Medulla oblongata (tissue), 1 donor: ENCODE results near the gene CYP26C1.

ENCODE experiments used
- DNase-seq: peaks from one replicate; pipeline ENCODE4 v3.0.0-alpha.2; 2015; ENCODE audit errors: extremely low spot score

Gene CYP26C1

GRCh38 chr10:93063977-93064660 is 3.5 kb downstream of the CYP26C1 start:
- DNase-seq: no peak

- no peak for DNase-seq
Measured at GRCh38 chr10:93064874-93065660, 4.5 kb downstream of the CYP26C1 start.

GRCh38 chr10:93065675-93066543 is 5.3 kb downstream of the CYP26C1 start:
- DNase-seq: no peak

GRCh38 chr10:93066544-93066913 is 5.9 kb downstream of the CYP26C1 start:
- DNase-seq: no peak

- DNase-seq: no peak
Measured at GRCh38 chr10:93067443-93068365, 7.1 kb downstream of the CYP26C1 start.

DNA sequence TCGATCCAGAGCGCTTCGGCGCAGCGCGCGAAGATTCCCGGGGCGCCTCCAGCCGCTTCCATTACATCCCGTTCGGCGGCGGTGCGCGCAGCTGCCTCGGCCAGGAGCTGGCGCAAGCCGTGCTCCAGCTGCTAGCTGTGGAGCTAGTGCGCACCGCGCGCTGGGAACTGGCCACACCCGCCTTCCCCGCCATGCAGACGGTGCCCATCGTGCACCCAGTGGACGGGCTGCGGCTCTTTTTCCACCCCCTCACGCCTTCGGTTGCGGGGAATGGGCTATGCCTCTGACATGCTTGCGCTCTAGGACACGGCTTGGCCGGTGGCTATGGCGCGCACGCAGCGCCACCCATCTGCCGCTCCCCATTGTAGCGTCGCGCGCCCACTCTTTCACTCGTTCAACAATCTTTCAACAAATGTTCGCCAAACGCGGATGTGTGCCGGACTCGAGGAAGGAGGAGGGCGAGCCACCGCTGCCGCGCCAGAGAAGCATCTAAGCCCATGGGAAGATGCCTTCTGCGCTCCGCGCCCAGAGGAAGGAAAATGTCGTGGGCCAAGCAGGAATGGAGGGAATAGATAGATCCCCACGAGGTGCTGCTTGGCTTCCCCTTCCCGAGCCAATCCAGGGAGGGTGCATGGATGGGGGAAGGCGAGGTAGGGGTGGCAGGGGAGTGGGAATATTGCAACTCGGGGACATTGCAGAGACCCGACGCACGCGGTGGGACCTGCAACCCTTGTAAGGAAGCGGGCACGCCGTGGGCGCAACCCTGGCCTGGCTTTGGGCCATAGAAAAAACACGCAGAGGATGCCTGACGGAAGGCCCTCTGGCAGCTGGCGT is 8.0 kb downstream of the CYP26C1 start:
- no peak for DNase-seq

- DNase-seq: no peak
Measured at GRCh38 chr10:93069245-93069561, 8.6 kb downstream of the CYP26C1 start.

- no peak for DNase-seq
Measured at GRCh38 chr10:93070378-93071176, 10.0 kb downstream of the CYP26C1 start.

- no peak for DNase-seq
Measured at GRCh38 chr10:93071177-93071472, 10.5 kb downstream of the CYP26C1 start.

DNA sequence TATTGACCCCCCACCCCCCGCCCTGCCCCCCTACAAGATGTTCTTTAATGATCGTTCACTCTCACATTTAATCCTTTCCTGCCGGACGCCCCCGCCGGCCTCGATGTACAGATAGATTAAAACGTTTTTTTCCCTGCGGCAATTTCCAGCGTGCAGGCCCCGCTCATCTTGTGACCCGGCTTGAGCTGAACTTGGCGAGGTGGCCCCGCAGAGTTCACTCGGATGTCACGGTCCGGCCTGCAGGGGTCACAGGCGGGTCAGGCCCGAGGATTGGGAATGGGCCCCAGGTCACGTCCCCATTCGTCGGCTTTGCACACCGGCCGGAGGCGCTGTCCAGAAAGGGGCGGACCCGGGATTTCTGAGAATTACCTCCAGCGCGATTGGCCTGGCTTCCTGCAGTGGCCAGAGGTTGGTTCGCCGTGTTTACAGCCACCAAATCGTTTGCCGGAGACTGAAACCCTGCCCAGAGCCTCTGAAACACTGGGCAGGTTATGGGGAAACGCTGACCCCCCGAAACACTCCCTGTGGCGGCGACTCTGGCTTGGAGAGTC is 11.2 kb downstream of the CYP26C1 start:
- no peak for DNase-seq

- no peak for DNase-seq
Measured at GRCh38 chr10:93072225-93072712, 11.7 kb downstream of the CYP26C1 start.

- no peak for DNase-seq
Measured at GRCh38 chr10:93072713-93073538, 12.3 kb downstream of the CYP26C1 start.

GRCh38 chr10:93073539-93074146 is 13.0 kb downstream of the CYP26C1 start, which contains the start of gene CYP26A1:
CYP26A1 (plus strand) TSS chr10:93073893; CDS start chr10:93073935, 42 bp downstream.
- no peak for DNase-seq

DNA sequence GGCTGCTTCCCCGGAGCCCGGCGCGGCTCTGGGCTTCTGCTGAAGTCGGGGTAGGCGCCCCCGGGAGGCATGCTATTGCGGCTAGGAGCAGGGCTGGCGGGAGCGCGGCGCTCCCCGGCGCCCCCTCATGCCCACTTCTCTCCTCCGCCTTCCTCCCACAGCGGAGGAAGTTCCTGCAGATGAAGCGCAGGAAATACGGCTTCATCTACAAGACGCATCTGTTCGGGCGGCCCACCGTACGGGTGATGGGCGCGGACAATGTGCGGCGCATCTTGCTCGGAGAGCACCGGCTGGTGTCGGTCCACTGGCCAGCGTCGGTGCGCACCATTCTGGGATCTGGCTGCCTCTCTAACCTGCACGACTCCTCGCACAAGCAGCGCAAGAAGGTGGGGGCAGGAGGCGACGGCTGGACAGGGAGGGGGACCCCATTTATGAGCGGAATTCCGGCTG is 13.6 kb downstream of the CYP26C1 start:
- DNase-seq: no peak

- DNase-seq: no peak
Measured at GRCh38 chr10:93074597-93075368, 14.2 kb downstream of the CYP26C1 start.

DNA sequence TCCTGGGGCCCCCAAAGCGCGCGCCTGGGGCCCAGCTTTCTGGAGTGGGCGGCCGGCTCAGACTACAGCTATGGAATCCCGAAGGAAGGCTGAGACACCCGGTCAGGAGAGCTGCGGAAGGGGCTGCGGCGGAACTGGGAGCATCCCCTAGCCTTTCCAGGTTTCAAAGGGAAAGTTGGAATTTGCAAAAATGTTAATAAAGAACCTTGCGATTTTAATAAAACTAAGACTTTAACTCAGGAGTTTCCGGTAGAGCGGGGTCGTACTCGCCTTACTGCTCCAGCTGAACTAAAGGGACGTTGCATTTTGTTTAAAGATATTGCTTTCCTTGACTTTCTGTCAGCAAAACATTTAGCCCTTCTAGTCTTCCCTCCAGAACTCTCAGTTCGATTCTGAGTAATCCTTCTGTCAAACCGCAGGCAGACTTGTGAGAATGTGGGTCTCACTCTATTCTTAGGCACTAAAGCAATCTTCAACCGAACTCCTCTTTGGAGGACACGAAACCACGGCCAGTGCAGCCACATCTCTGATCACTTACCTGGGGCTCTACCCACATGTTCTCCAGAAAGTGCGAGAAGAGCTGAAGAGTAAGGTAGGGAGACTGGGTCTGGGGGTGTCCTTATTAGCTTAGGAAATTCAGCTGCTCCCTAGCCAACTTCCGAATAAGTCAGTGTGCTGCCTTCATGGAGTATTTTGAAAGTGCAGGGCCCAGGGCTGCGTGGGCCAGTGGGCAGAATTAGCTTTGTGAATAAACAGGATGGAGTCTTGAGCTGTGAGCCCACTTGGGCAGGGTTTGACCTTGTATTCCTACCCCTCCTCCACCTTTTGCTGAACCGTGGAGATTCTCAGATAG is 15.0 kb downstream of the CYP26C1 start:
- DNase-seq: no peak
